H4 (cell line): Measurements from ENCODE around the gene PHRF1. TPM values are rescaled to one million over a fixed set of nuclear protein-coding genes. Genes with fewer than 3 reads are reported as not detected.
"Not testable (repeated sequence)": the region's sequence is repeated elsewhere in the genome, so short reads cannot be mapped to it uniquely, and the experiment has no call there.

Experiments used
- DNase-seq: peaks from one replicate; pipeline ENCODE4 v3.0.0-alpha.2; 2015; ENCODE audit warnings: low spot score
- total RNA-seq: library from RNA; depleted of rRNA; stranded (reverse); fragments of >200 nt; shearing (Covaris generic); gene quantifications from 2 replicates; pipeline ENCODE4 v1.2.3, GENCODE V29; 2014

The PHRF1 gene
- total RNA-seq, 1 experiment from 2014 or later = 14.5 TPM

- DNase-seq = no peak
These were observed 52.9 kb downstream of the PHRF1 start for GRCh38 chr11:629237-629583.

- no peak for DNase-seq
These were observed 54.6 kb downstream of the PHRF1 start for GRCh38 chr11:630871-631270.

GRCh38 chr11:635945-636510, 59.8 kb downstream of the PHRF1 start:
- no peak for DNase-seq

- DNase-seq = no peak
These were observed 60.5 kb downstream of the PHRF1 start, which contains the start of gene DRD4 for GRCh38 chr11:636511-637332. DRD4 (plus strand) TSS chr11:637269; CDS start chr11:637305, 36 bp downstream.

GRCh38 chr11:637333-637592, 61.0 kb downstream of the PHRF1 start:
- DNase-seq = no peak

- no peak for DNase-seq
These were observed 61.6 kb downstream of the PHRF1 start for GRCh38 chr11:637593-638521.

GRCh38 chr11:638631-639331, 62.5 kb downstream of the PHRF1 start:
- no peak for DNase-seq

- no peak for DNase-seq
These were observed 63.2 kb downstream of the PHRF1 start for GRCh38 chr11:639332-639955.

GRCh38 chr11:640021-640706, 63.9 kb downstream of the PHRF1 start:
- no peak for DNase-seq

- no peak for DNase-seq
These were observed 65.6 kb downstream of the PHRF1 start for GRCh38 chr11:641806-642370.

GRCh38 chr11:643366-643765, 67.1 kb downstream of the PHRF1 start:
- no peak for DNase-seq

- no peak for DNase-seq
These were observed 67.8 kb downstream of the PHRF1 start for GRCh38 chr11:643849-644738.

GRCh38 chr11:645536-645935, 69.3 kb downstream of the PHRF1 start:
- DNase-seq = no peak

- no peak for DNase-seq
These were observed 69.9 kb downstream of the PHRF1 start for GRCh38 chr11:646214-646613.

- not testable (repeated sequence) for DNase-seq
These were observed 71.4 kb downstream of the PHRF1 start for GRCh38 chr11:647672-648158.

GRCh38 chr11:650482-650881, 74.2 kb downstream of the PHRF1 start:
- DNase-seq = no peak

- not testable (repeated sequence) for DNase-seq
These were observed 76.9 kb downstream of the PHRF1 start for GRCh38 chr11:653136-653535.

GRCh38 chr11:653837-654236, 77.6 kb downstream of the PHRF1 start:
- DNase-seq = no peak

- DNase-seq = not testable (repeated sequence)
These were observed 78.2 kb downstream of the PHRF1 start for GRCh38 chr11:654444-654843.
